GM06990 (cell line): ENCODE results near the gene TOR1AIP1.

ENCODE experiments used
- DNase-seq: peaks from one replicate; pipeline ENCODE4 v3.0.0-alpha.2; 2011; ENCODE audit not compliant: insufficient read length; ENCODE audit errors: extremely low read depth
- H3K27me3 ChIP-seq: replicated peaks from 2 replicates; pipeline ENCODE4 v1.6.0; 2011; ENCODE audit warnings: low read length; ENCODE audit not compliant: control insufficient read depth, insufficient read depth
- H3K36me3 ChIP-seq: 2 replicates; pipeline ENCODE4 v1.5.1; 2011; ENCODE audit warnings: low read length; ENCODE audit not compliant: control insufficient read depth, insufficient read depth
- H3K4me3 ChIP-seq: replicated peaks from 2 replicates; pipeline ENCODE4 v1.5.1; 2011; ENCODE audit warnings: low read depth, mild to moderate bottlenecking, control low read depth, low read length
- CTCF ChIP-seq: IDR thresholded peaks from 2 replicates; pipeline ENCODE4 v1.5.1; 2011; ENCODE audit warnings: low read length, control low read depth, mild to moderate bottlenecking, inconsistent platforms; ENCODE audit not compliant: insufficient read depth, poor library complexity, severe bottlenecking

The TOR1AIP1 gene

GRCh38 chr1:179930867-179931266 lies 48.8 kb downstream of the TOR1AIP1 start:
- TF ChIP-seq CTCF = no peak
- Histone ChIP-seq H3K4me3 (no peak overlapping the region), H3K36me3 (no peaks in the 10 kb centered on the region), H3K27me3 (no peaks in the 10 kb centered on the region)
- no peak for DNase-seq

- H3K36me3 ChIP-seq = no peaks in the 10 kb centered on the region
- no peak for DNase-seq
- H3K27me3 ChIP-seq = no peaks in the 10 kb centered on the region
- no peak overlapping the region for H3K4me3 ChIP-seq
- no peak for TF ChIP-seq CTCF
Observed at GRCh38 chr1:179933219-179933618, 51.1 kb downstream of the TOR1AIP1 start.

- TF ChIP-seq CTCF = no peak
- Histone ChIP-seq H3K4me3 (no peak overlapping the region), H3K27me3 (no peaks in the 10 kb centered on the region), H3K36me3 (no peaks in the 10 kb centered on the region)
- DNase-seq = no peak
Observed at GRCh38 chr1:179935909-179936496, 53.9 kb downstream of the TOR1AIP1 start.

GRCh38 chr1:179937668-179938254 lies 55.7 kb downstream of the TOR1AIP1 start:
- H3K36me3 ChIP-seq = no peaks in the 10 kb centered on the region
- no peak overlapping the region for H3K4me3 ChIP-seq
- no peaks in the 10 kb centered on the region for H3K27me3 ChIP-seq
- no peak for DNase-seq
- TF ChIP-seq CTCF = no peak

GRCh38 chr1:179938752-179939151 lies 56.7 kb downstream of the TOR1AIP1 start:
- no peaks in the 10 kb centered on the region for H3K27me3 ChIP-seq
- TF ChIP-seq CTCF = no peak
- no peaks in the 10 kb centered on the region for H3K36me3 ChIP-seq
- H3K4me3 ChIP-seq = no peak overlapping the region
- DNase-seq = no peak
